GM12878 (cell line): Measurements from ENCODE around the gene GSTO1. TPM values are rescaled to one million over a fixed set of nuclear protein-coding genes. Genes with fewer than 3 reads are reported as not detected.

Experiments used
- CHD2 ChIP-seq: IDR thresholded peaks from 2 replicates; pipeline ENCODE4 v1.6.1; 2011; ENCODE audit warnings: low read depth, low read length, improper control_type of control experiment, borderline replicate concordance
- CREM ChIP-seq: IDR thresholded peaks from 2 replicates; pipeline ENCODE4 v1.6.1; 2014; ENCODE audit warnings: antibody characterized with exemption, low read depth
- FOXM1 ChIP-seq: IDR thresholded peaks from 2 replicates; pipeline ENCODE4 v1.6.1; 2012; ENCODE audit warnings: low read depth, mild to moderate bottlenecking, inconsistent platforms, low read length, moderate library complexity
- HCFC1 ChIP-seq: fragments of 150-350 bp; IDR thresholded peaks from 2 replicates; pipeline ENCODE4 v1.6.1; 2014; ENCODE audit warnings: low read length
- HDGF ChIP-seq: fragments of 450-650 bp; IDR thresholded peaks from 2 replicates; pipeline ENCODE4 v1.6.1; 2016; ENCODE audit warnings: antibody characterized with exemption
- IKZF1 ChIP-seq: fragments of 450-650 bp; conservative IDR thresholded peaks from 2 replicates; pipeline ENCODE4 v1.6.1; 2017; ENCODE audit warnings: antibody characterized with exemption, mild to moderate bottlenecking
- MXI1 ChIP-seq: fragments of 150-350 bp; IDR thresholded peaks from 2 replicates; pipeline ENCODE4 v1.6.1; 2011; ENCODE audit warnings: low read depth, mild to moderate bottlenecking, inconsistent platforms, low read length, improper control_type of control experiment
- NR2C1 ChIP-seq: fragments of 450-650 bp; IDR thresholded peaks from 2 replicates; pipeline ENCODE4 v1.6.1; 2017; ENCODE audit warnings: antibody characterized with exemption, mild to moderate bottlenecking, moderate library complexity
- PAX5 ChIP-seq: IDR thresholded peaks from 2 replicates; pipeline ENCODE4 v1.6.1; 2011; ENCODE audit warnings: low read depth, low read length, borderline replicate concordance
- PML ChIP-seq: IDR thresholded peaks from 2 replicates; pipeline ENCODE4 v1.6.1; 2012; ENCODE audit warnings: low read length, inconsistent platforms
- SP1 ChIP-seq: IDR thresholded peaks from one replicate; pipeline ENCODE4 v1.6.1; 2011; ENCODE audit warnings: low read depth, low read length
- ZNF24 ChIP-seq: fragments of 450-650 bp; IDR thresholded peaks from 2 replicates; pipeline ENCODE4 v1.6.1; 2017; ENCODE audit warnings: antibody characterized with exemption, mild to moderate bottlenecking
- polyA plus RNA-seq, 11 experiments: library from polyadenylated mRNA; depleted of rRNA in 4 of 11; unstranded in 6 of 11; stranded (reverse) in 5 of 11; fragments of >200 nt; fragmentation: Nextera tagmentation in 4 of 11; fragmentation: Illumina TruSeq in 1 of 11; extraction: Ambion mirVana in 4 of 11; extraction: Trizol in 1 of 11; gene quantifications; 1 replicate in 1 of 11; 2 replicates in 10 of 11; pipeline versions ENCODE4 v1.2.1 to v1.2.3, GENCODE V29; 2011 to 2016; ENCODE audit warnings: inconsistent platforms in 2 of 11, missing spikeins in 2 of 11, low read depth in 1 of 11
- total RNA-seq, 4 experiments: library from RNA; depleted of rRNA in 3 of 4; stranded (reverse); fragments of >200 nt in 3 of 4; fragmentation: Illumina TruSeq in 1 of 4; extraction: Trizol in 1 of 4; gene quantifications; 2 replicates each; pipeline versions ENCODE4 v1.2.1 to v1.2.3, GENCODE V29; 2013 to 2021
- TF ChIP-seq, protein P1 (sequence below): fragments of 450-650 bp; IDR thresholded peaks from 2 replicates; pipeline ENCODE4 v1.6.1; 2017; ENCODE audit warnings: low read depth, mild to moderate bottlenecking, moderate library complexity
- TF ChIP-seq, protein P2 (sequence below): fragments of 450-650 bp; conservative IDR thresholded peaks from 2 replicates; pipeline ENCODE4 v1.6.1; 2017; ENCODE audit warnings: mild to moderate bottlenecking, moderate library complexity
- TF ChIP-seq, protein P3 (sequence below): fragments of 450-650 bp; IDR thresholded peaks from 2 replicates; pipeline ENCODE4 v1.6.1; 2016; ENCODE audit warnings: mild to moderate bottlenecking, moderate library complexity, borderline replicate concordance
- TF ChIP-seq, protein P4 (sequence below): IDR thresholded peaks from 2 replicates; pipeline ENCODE4 v1.6.1; 2011; ENCODE audit warnings: borderline replicate concordance, low read depth, mild to moderate bottlenecking, moderate library complexity, mixed read lengths, low read length; ENCODE audit not compliant: insufficient read depth; ENCODE audit errors: extremely low read length
- TF ChIP-seq, protein P5 (sequence below): IDR thresholded peaks from 2 replicates; pipeline ENCODE4 v1.6.1; 2012; ENCODE audit warnings: low read length, inconsistent platforms
- TF ChIP-seq, protein P6 (sequence below): IDR thresholded peaks from 2 replicates; pipeline ENCODE4 v1.6.1; 2012; ENCODE audit warnings: low read depth, low read length, improper control_type of control experiment

Gene GSTO1
- total and polyA plus RNA-seq, 10 of the 15 experiments (the other 5 are each of a cell fraction or from before 2014, with no cell fraction given) = 53.1 to 197 (median 112) TPM

DNA sequence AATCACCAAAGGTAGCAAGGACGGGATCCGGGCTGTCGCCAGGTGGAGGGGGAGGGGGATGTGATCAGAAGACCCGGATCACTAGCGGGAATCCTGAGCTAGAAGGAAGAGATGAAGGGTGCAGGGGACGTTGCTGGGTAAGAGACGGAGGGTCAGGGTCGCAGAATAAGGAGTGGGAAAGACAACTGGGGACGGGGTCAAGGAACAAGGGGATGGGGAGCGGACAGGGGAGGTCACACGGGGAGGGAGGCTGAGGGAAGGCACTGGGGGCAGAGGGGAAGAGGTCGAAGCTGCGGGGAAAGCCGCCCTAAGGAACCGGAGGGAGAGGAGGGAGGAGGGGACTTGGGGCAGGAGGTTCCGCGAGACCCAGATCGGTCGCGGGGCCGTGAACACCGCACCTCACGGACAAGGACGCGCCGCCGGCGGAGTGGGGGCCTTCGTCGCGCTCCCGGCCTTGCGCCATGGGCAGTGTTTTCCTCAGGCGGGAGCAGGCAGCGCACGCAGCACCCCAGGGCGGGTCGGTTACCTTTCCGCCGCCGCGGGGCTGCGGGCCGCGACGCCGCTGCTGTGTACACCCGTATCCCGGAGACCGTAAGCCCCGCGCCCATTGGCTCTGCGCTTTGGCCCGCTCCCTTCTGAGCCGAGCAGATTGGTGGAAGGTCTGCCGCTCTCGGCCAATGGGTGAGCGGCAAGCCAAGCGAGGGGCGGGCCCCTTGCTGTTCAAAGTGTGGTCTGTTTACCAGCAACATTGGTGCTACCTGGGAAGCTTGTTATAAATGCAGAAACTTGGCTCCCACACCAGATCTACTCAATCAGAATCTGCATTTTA lies 22.7 kb upstream of the GSTO1 start, which contains the start of gene CFAP43 (continued):
- TF ChIP-seq, protein P1, sequence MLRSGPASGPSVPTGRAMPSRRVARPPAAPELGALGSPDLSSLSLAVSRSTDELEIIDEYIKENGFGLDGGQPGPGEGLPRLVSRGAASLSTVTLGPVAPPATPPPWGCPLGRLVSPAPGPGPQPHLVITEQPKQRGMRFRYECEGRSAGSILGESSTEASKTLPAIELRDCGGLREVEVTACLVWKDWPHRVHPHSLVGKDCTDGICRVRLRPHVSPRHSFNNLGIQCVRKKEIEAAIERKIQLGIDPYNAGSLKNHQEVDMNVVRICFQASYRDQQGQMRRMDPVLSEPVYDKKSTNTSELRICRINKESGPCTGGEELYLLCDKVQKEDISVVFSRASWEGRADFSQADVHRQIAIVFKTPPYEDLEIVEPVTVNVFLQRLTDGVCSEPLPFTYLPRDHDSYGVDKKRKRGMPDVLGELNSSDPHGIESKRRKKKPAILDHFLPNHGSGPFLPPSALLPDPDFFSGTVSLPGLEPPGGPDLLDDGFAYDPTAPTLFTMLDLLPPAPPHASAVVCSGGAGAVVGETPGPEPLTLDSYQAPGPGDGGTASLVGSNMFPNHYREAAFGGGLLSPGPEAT = no peak
- TF ChIP-seq NR2C1 = no peak
- peak; percentile 56; the same call in 1 of the 2 replicates for TF ChIP-seq FOXM1
- TF ChIP-seq, protein P2, sequence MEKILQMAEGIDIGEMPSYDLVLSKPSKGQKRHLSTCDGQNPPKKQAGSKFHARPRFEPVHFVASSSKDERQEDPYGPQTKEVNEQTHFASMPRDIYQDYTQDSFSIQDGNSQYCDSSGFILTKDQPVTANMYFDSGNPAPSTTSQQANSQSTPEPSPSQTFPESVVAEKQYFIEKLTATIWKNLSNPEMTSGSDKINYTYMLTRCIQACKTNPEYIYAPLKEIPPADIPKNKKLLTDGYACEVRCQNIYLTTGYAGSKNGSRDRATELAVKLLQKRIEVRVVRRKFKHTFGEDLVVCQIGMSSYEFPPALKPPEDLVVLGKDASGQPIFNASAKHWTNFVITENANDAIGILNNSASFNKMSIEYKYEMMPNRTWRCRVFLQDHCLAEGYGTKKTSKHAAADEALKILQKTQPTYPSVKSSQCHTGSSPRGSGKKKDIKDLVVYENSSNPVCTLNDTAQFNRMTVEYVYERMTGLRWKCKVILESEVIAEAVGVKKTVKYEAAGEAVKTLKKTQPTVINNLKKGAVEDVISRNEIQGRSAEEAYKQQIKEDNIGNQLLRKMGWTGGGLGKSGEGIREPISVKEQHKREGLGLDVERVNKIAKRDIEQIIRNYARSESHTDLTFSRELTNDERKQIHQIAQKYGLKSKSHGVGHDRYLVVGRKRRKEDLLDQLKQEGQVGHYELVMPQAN = peak; percentile 98
- TF ChIP-seq IKZF1 = peak; percentile 65
- TF ChIP-seq CHD2 = peak; percentile 93
- TF ChIP-seq, protein P3, sequence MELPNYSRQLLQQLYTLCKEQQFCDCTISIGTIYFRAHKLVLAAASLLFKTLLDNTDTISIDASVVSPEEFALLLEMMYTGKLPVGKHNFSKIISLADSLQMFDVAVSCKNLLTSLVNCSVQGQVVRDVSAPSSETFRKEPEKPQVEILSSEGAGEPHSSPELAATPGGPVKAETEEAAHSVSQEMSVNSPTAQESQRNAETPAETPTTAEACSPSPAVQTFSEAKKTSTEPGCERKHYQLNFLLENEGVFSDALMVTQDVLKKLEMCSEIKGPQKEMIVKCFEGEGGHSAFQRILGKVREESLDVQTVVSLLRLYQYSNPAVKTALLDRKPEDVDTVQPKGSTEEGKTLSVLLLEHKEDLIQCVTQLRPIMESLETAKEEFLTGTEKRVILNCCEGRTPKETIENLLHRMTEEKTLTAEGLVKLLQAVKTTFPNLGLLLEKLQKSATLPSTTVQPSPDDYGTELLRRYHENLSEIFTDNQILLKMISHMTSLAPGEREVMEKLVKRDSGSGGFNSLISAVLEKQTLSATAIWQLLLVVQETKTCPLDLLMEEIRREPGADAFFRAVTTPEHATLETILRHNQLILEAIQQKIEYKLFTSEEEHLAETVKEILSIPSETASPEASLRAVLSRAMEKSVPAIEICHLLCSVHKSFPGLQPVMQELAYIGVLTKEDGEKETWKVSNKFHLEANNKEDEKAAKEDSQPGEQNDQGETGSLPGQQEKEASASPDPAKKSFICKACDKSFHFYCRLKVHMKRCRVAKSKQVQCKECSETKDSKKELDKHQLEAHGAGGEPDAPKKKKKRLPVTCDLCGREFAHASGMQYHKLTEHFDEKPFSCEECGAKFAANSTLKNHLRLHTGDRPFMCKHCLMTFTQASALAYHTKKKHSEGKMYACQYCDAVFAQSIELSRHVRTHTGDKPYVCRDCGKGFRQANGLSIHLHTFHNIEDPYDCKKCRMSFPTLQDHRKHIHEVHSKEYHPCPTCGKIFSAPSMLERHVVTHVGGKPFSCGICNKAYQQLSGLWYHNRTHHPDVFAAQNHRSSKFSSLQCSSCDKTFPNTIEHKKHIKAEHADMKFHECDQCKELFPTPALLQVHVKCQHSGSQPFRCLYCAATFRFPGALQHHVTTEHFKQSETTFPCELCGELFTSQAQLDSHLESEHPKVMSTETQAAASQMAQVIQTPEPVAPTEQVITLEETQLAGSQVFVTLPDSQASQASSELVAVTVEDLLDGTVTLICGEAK = peak; percentile 64; the same call in 1 of the 2 replicates
- TF ChIP-seq, protein P4, sequence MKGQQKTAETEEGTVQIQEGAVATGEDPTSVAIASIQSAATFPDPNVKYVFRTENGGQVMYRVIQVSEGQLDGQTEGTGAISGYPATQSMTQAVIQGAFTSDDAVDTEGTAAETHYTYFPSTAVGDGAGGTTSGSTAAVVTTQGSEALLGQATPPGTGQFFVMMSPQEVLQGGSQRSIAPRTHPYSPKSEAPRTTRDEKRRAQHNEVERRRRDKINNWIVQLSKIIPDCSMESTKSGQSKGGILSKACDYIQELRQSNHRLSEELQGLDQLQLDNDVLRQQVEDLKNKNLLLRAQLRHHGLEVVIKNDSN = no peak
- TF ChIP-seq PML = no peak
- TF ChIP-seq, protein P5, sequence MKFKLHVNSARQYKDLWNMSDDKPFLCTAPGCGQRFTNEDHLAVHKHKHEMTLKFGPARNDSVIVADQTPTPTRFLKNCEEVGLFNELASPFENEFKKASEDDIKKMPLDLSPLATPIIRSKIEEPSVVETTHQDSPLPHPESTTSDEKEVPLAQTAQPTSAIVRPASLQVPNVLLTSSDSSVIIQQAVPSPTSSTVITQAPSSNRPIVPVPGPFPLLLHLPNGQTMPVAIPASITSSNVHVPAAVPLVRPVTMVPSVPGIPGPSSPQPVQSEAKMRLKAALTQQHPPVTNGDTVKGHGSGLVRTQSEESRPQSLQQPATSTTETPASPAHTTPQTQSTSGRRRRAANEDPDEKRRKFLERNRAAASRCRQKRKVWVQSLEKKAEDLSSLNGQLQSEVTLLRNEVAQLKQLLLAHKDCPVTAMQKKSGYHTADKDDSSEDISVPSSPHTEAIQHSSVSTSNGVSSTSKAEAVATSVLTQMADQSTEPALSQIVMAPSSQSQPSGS = no peak
- TF ChIP-seq CREM = peak; percentile 45; the same call in 1 of the 2 replicates
- peak; percentile 97 for TF ChIP-seq SP1
- peak; percentile 97 for TF ChIP-seq MXI1
- TF ChIP-seq HDGF = 0 out of 2 replicates have a peak, but pooled peaks have one; percentile 7
- no peak for TF ChIP-seq ZNF24
- TF ChIP-seq HCFC1 = peak; percentile 52; the same call in 1 of the 2 replicates
- TF ChIP-seq, protein P6, sequence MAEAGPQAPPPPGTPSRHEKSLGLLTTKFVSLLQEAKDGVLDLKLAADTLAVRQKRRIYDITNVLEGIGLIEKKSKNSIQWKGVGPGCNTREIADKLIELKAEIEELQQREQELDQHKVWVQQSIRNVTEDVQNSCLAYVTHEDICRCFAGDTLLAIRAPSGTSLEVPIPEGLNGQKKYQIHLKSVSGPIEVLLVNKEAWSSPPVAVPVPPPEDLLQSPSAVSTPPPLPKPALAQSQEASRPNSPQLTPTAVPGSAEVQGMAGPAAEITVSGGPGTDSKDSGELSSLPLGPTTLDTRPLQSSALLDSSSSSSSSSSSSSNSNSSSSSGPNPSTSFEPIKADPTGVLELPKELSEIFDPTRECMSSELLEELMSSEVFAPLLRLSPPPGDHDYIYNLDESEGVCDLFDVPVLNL = peak; percentile 73
- TF ChIP-seq PAX5 = 0 out of 2 replicates have a peak, but pooled peaks have one; percentile 37
